Adipocyte (in vitro differentiated cells): ENCODE data around the gene NFATC4.
A peak's percentile ranks its signal among the peaks of the same experiment; 100 is the strongest.

Experiments used
- DNase-seq: peaks from one replicate; pipeline ENCODE4 v3.0.0-alpha.2; 2015; ENCODE audit warnings: low read depth
- H3K27me3 ChIP-seq: replicated peaks from 2 replicates; pipeline ENCODE4 v1.7.0; 2013; ENCODE audit warnings: mild to moderate bottlenecking, low read length, moderate library complexity; ENCODE audit not compliant: control insufficient read depth, insufficient read depth
- H3K36me3 ChIP-seq: 2 replicates; pipeline ENCODE4 v1.7.0; 2013; ENCODE audit warnings: low read length, mild to moderate bottlenecking, moderate library complexity; ENCODE audit not compliant: control insufficient read depth, insufficient read depth, severe bottlenecking
- H3K4me1 ChIP-seq: 2 replicates; pipeline ENCODE4 v1.7.0; 2013; ENCODE audit warnings: mild to moderate bottlenecking, low read length, moderate library complexity; ENCODE audit not compliant: control insufficient read depth, insufficient read depth
- H3K4me3 ChIP-seq: 2 replicates; pipeline ENCODE4 v1.7.0; 2013; ENCODE audit warnings: mild to moderate bottlenecking, low read length, moderate library complexity
- H3K9ac ChIP-seq: 2 replicates; pipeline ENCODE4 v1.7.0; 2013; ENCODE audit warnings: mild to moderate bottlenecking, low read length, moderate library complexity
- H3K9me3 ChIP-seq: 2 replicates; pipeline ENCODE4 v1.7.0; 2013; ENCODE audit warnings: mild to moderate bottlenecking, low read length, moderate library complexity; ENCODE audit not compliant: control insufficient read depth

NFATC4 gene

DNA sequence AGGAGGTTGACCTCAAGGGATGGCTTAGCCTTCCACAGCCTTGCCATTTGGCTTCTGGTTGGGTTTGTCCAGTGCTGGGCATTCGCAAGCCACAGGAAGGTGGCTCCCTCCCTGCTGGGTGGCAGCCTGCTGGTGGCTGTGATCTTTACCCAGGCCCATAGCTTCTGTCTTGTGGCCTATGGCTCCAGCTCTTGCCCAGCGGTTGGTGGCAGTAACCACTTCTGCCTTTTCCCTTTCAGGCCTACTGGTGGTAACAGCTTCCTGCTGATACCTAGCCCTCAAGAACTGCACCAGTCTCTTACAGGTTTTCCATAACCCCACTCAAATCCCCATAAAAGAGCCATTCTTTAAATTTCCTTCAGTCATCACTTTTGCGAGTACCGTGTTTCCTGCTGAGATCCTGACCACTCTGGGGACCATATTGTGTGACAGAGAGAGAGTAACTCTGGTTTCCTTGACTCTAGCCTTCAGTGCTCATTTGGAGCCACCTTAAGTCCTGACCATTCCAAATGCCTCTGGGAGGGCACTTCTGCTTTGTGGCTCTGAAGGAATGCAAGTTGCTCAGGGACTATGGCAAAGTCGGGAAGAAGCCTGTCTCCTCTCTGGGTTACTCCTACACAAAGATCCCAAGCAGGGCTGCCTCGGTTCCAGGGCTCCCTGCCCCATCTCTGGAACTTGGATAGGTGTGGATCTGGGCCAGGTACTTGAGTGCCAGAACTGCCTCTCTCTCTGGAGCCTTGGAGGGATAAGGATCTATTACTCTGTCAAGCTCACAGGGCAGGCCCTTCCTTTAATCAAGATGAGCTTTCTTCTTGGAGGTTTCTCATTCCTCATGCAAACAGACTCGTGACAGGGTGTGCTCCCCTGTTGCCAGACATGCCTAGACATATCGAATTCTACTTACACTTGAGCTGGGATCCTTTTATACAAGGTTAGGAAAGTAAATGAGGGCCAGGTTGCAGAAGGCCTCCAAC, 27.9 kb downstream of the NFATC4 start:
- peak; percentile 26 for DNase-seq
- H3K4me1 ChIP-seq = peaks cover 13% of the 10 kb centered on the region
- no peak overlapping the region for H3K4me3 ChIP-seq
- no peaks in the 10 kb centered on the region for H3K27me3 ChIP-seq
- no peaks in the 10 kb centered on the region for H3K9me3 ChIP-seq
- no peaks in the 10 kb centered on the region for H3K36me3 ChIP-seq
- no peak overlapping the region for H3K9ac ChIP-seq

DNA sequence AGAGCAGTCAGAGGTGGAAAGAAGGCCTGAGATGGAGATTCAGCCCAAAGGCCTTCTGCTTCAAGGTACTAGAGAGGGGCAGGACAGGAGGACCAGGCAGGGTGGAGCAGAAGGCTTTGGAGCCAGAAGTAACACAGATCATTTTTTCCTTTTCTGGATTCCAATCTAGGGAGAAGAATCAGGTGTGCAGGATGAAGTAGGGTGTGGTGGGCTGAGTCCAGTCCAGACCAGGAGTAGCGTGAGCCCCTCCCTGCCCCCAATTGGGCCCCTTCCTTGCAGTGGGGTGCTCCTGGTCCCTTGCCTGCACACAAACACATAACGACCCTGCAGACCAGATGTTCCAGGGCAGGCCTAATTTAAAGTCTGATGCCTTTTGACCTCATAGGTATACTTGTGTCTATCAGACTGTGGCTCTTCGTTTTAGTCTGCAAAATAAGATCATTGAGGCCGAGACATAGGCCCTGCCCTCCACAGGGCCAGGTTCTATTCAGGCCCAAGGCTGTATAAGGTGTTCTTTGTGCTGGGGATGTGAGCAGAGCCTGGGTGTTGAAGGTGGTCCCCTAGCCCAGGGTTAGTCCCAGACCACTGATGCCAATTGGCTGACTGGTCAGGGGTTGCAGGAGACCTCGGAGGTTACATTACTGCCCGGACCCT, 29.8 kb downstream of the NFATC4 start:
- no peak for DNase-seq
- no peaks in the 10 kb centered on the region for H3K36me3 ChIP-seq
- H3K27me3 ChIP-seq = no peaks in the 10 kb centered on the region
- H3K9me3 ChIP-seq = no peaks in the 10 kb centered on the region
- H3K9ac ChIP-seq = peak overlapping the region; percentile 35
- H3K4me3 ChIP-seq = no peak overlapping the region
- peaks cover 19% of the 10 kb centered on the region for H3K4me1 ChIP-seq

DNA sequence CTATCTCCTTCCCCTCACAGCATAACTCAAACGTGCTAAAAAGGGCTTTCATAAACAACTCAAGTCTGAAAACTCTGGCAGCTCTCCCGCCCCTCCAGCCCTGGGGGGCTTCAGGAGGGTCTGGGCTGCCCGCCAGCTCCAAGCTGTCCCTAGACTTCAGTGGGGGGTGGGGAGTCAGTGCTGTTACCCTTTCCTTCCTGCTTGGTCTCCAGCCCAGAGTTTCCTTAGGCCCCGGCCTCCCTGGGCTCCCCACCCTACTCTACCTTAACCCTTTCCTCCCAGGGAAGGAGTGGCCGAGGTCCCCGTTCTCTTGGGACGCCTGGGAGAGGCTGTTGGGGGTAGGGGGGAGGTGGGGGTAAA, 30.3 kb downstream of the NFATC4 start:
- H3K4me3 ChIP-seq = no peak overlapping the region
- H3K9me3 ChIP-seq = no peaks in the 10 kb centered on the region
- no peak for DNase-seq
- H3K27me3 ChIP-seq = no peaks in the 10 kb centered on the region
- H3K9ac ChIP-seq = peak overlapping the region; percentile 35
- no peaks in the 10 kb centered on the region for H3K36me3 ChIP-seq
- H3K4me1 ChIP-seq = peaks cover 24% of the 10 kb centered on the region

DNA sequence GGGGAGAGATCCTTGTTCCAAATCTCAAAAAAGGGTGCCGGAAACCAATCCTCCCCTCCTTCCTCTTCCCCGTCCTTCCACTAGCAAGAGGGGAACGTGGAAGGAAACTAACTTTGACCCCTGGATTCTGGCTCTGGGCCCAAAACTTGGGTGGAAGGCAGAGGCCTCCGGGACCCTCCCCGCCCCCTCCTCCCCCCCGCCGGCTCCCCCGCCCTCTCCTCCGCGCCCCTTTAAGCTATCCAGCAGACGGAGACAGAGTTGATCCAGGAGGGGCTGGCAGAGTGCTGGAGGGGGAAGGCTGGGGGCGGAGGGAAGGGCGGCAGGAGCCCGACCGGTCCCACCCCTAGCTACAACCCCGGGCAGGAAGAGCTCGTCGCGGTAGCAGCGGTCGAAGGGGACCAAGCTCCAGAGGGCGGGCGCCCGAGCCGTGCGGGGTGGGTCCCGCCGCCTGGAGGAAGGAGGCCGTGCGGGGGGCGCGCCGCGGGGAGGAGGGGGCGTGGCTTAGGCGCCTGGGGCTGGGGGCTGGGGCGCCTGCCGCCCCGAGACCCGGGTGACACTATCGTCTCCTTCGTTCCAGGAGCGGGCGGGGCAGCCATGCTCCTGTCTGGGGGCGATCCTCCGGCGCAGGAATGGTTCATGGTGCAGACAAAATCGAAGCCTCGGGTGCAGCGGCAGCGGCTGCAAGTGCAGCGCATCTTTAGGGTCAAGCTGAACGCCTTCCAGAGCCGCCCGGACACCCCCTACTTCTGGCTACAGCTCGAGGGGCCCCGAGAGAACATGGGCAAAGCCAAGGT, 30.9 kb downstream of the NFATC4 start, which contains the start of gene NYNRIN:
NYNRIN (plus strand) TSS at position 351 of the 794 bp plus-strand sequence; CDS start at position 595, 244 bp downstream.
- Histone ChIP-seq H3K9me3 (no peaks in the 10 kb centered on the region), H3K9ac (peak within 1 kb of the TSS; percentile 67), H3K4me3 (peak within 1 kb of the TSS; percentile 76), H3K27me3 (no peaks in the 10 kb centered on the region), H3K36me3 (no peaks in the 10 kb centered on the region), H3K4me1 (peaks cover 29% of the 10 kb centered on the region)
- DNase-seq = peak; percentile 77

DNA sequence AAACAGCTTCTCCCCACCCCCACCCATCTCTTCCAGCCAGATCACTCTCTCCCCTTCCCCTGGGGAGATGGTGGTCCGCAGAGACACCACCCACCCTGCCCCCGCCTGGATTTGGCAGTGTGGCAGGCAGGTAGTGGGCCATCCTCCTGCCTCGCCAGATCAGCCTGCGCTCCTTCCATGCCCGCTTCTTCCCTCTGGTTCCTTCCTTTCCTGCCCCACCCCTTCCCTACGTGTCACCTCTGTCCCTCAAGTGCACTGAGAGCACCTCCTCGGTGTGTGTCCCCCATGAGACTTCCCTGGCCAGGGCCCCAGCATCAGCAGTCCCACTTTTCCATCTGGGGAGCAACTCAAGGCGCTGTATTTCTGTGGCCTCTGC, 31.5 kb downstream of the NFATC4 start:
- peak; percentile 22 for DNase-seq
- Histone ChIP-seq H3K36me3 (no peaks in the 10 kb centered on the region), H3K4me3 (peak overlapping the region; percentile 76), H3K27me3 (no peaks in the 10 kb centered on the region), H3K9ac (peak overlapping the region; percentile 67), H3K9me3 (no peaks in the 10 kb centered on the region), H3K4me1 (peaks cover 30% of the 10 kb centered on the region)

DNA sequence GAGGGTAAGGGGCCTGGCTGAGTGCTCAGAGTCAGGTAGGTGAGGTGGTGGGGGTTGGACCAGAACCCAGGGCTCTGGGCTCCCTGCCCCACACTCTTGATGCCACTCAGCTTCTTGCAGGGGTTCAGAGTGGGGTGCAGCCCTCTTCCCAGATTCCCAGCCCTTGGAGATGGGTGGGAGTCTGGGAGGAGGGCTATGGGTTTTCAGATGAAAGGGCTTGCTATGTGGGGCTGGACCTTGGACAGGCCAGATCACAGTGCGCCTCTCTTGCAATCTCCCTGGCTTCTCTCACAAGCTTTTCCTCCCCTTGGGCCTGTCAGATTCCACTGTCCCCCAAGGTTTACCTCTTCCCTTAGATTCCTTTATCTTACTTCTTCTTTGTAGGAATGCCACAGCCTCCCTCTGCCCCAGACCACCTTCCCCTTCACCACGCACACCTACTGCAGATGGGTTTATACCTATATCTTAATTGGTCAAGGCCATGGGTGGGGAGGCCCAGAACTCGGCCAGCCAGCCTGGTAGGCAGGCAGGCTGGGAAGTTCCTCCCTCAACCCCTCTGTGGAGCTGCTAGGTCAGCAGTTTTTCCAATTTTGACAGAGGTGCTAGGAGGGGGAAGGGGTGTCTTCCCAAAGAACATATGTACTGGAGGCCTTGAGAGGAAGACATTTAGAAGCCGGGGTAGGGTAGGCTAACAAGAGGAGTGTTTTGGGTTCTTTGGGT, 32.2 kb downstream of the NFATC4 start:
- Histone ChIP-seq H3K36me3 (no peaks in the 10 kb centered on the region), H3K9ac (no peak overlapping the region), H3K27me3 (no peaks in the 10 kb centered on the region), H3K4me1 (peaks cover 30% of the 10 kb centered on the region), H3K4me3 (peak overlapping the region; percentile 76), H3K9me3 (no peaks in the 10 kb centered on the region)
- DNase-seq = no peak

DNA sequence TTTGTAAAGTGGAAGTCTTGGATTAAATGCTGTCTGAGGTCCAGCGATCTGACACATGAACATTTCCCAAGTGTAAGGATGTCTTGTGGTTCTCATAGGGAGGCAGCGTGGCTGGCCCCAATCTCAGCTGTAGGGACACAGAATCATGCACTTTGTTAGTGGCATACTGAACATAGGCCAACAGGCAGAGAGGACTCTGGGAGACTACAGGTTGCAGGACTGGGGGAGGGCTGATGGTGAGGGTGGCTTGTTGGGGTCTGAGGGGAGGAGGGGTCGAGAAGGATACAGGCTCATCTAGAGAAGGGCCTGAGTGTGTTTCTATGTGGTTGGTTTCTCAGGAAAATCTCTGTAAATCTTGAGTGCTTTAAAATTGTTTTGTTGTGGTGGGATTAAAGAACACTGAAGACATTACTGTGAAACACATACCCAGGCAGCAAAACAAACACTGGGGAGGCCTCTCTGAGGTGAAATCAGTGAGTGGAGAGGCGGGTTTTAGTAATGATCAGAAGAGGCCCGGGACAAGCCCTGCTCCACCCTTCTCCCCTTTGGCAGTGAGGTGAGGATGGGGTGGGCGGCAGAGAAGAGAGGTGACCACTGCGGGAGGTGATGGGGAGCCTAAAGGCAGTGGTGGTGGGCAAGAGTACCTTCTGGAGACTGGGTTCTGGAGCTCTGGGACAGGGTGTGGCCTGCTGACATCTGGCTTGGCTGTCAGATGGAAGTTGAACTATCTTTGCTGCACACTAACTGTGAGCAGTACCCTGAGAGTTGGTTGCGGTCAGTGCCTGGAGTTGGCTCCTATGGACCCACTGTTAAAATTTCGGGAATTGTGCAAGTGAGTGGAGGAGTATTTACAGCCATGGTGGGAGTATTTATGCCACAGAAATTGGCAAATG, 34.1 kb downstream of the NFATC4 start:
- Histone ChIP-seq H3K9me3 (no peaks in the 10 kb centered on the region), H3K9ac (no peak overlapping the region), H3K4me3 (no peak overlapping the region), H3K27me3 (no peaks in the 10 kb centered on the region), H3K4me1 (peaks cover 30% of the 10 kb centered on the region), H3K36me3 (no peaks in the 10 kb centered on the region)
- no peak for DNase-seq

DNA sequence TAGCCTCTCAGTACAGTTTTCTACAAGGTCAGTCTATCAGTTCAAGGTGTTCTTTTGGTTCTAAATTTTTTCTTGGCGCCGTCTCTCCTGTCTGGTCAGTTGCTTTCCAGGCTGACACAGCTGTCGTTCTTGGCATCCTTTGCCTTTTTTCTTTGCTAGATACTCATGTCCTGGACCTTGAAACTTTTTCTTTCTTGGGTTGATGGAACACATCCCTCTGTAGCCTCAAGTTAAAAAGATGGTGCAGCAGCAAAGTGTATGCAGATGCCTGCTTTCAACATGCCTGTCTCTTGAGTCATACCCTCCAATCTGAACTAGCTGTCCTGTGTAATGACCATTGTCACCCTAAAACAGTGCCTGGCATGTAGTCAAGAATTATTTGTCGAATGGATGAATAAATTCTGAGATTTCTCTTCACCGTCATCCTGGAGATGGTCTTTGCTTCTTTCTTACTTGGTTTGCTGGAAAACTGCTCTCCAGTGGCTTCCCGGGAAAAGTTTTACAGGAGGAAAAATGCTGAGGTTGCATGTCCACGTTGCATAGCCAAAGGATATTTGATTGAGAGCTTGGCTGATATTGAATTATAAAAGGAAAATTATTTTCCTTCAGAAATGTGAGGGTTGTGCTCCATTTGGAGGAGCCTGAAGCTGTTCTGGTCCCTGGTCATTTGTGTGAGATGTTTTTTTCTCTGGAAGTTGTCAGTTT, 35.5 kb downstream of the NFATC4 start:
- H3K4me3 ChIP-seq = peak overlapping the region; percentile 27
- peak; percentile 57 for DNase-seq
- H3K9ac ChIP-seq = no peak overlapping the region
- H3K9me3 ChIP-seq = no peaks in the 10 kb centered on the region
- H3K36me3 ChIP-seq = no peaks in the 10 kb centered on the region
- peaks cover 30% of the 10 kb centered on the region for H3K4me1 ChIP-seq
- no peaks in the 10 kb centered on the region for H3K27me3 ChIP-seq

DNA sequence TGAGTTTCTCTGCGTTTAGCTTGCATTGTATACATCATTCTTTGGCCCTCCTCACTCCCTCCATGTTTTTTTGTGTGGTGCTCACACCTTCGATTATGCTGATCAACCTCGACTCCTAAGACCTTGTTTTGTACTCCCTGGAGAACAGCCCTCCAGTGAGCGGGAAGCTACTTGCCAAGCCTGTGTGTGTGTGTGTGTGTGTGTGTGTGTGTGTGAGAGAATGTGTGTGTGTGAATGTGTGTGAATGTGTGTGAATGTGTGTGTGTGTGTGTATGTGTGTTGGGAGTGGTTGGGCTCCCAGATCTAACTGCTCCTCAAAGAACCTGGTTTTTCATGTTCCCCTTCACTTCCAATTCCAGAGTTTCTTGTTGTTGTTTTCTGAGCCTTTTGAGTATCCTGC, 36.8 kb downstream of the NFATC4 start:
- DNase-seq = no peak
- no peaks in the 10 kb centered on the region for H3K36me3 ChIP-seq
- H3K4me3 ChIP-seq = no peak overlapping the region
- peaks cover 31% of the 10 kb centered on the region for H3K4me1 ChIP-seq
- H3K9me3 ChIP-seq = no peaks in the 10 kb centered on the region
- no peak overlapping the region for H3K9ac ChIP-seq
- no peaks in the 10 kb centered on the region for H3K27me3 ChIP-seq
